Measurements from ENCODE around the gene CELF2.

The CELF2 gene

GRCh38 chr10:11215471-11215870 lies 197.8 kb downstream of the CELF2 start:
- no peak overlapping the region for H3K27ac ChIP-seq (ENCODE audit: extremely low read depth, low read depth, low read length)
- CTCF ChIA-PET: no interaction called here
- H3K4me1 ChIP-seq (ENCODE audit: control insufficient read depth, insufficient read depth, low read length): no peaks in the 10 kb centered on the region
- H3K9me3 ChIP-seq (ENCODE audit: control insufficient read depth, insufficient read depth, low read depth, low read length): no peaks in the 10 kb centered on the region
- TF ChIP-seq ZNF785 (tag by site-specific recombination; IDR thresholded peaks at IDR 0.05) (no peak), ZBTB21 (tag by site-specific recombination; IDR thresholded peaks at IDR 0.05) (no peak), HOXD13 (CRISPR knock-in tag; IDR thresholded peaks at IDR 0.05; ENCODE audit: borderline replicate concordance) (no peak), ZBTB20 (tag by site-specific recombination; IDR thresholded peaks at IDR 0.05) (no peak), ZNF449 (tag by site-specific recombination; IDR thresholded peaks at IDR 0.05) (no peak), RBAK (tag by site-specific recombination; IDR thresholded peaks at IDR 0.05) (no peak), ZNF157 (tag by site-specific recombination; IDR thresholded peaks at IDR 0.05) (no peak), ZNF239 (tag by site-specific recombination; IDR thresholded peaks at IDR 0.05) (no peak), ZXDB (tag by site-specific recombination; IDR thresholded peaks at IDR 0.05) (no peak), ZNF701 (tag by site-specific recombination; IDR thresholded peaks at IDR 0.05) (no peak), ZNF211 (tag by site-specific recombination; IDR thresholded peaks at IDR 0.05; ENCODE audit: low read depth) (no peak), WT1 (tag by site-specific recombination; IDR thresholded peaks at IDR 0.05) (no peak), ZNF530 (tag by site-specific recombination; IDR thresholded peaks at IDR 0.05; ENCODE audit: low read depth) (no peak), ZNF175 (tag by site-specific recombination; IDR thresholded peaks at IDR 0.05) (no peak), ZNF391 (tag by site-specific recombination; IDR thresholded peaks at IDR 0.05; ENCODE audit: borderline replicate concordance, low read depth) (no peak)
- H3K36me3 ChIP-seq (ENCODE audit: control insufficient read depth in 2 of 2, insufficient read depth in 1 of 2, low read length in 2 of 2): no peaks in the 10 kb centered on the region; a peak in 1 of 3 replicates
- POLR2A ChIA-PET: no interaction called here
- H3K4me3 ChIP-seq (ENCODE audit: low read depth, low read length): no peak overlapping the region

- no peaks in the 10 kb centered on the region for H3K9me3 ChIP-seq (ENCODE audit: control insufficient read depth, insufficient read depth, low read depth, low read length)
- no peaks in the 10 kb centered on the region; a peak in 1 of 3 replicates for H3K36me3 ChIP-seq (ENCODE audit: control insufficient read depth in 2 of 2, insufficient read depth in 1 of 2, low read length in 2 of 2)
- H3K27ac ChIP-seq (ENCODE audit: extremely low read depth, low read depth, low read length): no peak overlapping the region
- POLR2A ChIA-PET: no interaction called here
- TF ChIP-seq ZNF398 (tag by site-specific recombination; IDR thresholded peaks at IDR 0.05): no peak
- no peak for TF ChIP-seq ZNF518A (tag by site-specific recombination; conservative IDR thresholded peaks at IDR 0.05; ENCODE audit: low read depth)
- TF ChIP-seq ZBTB17 (tag by site-specific recombination; IDR thresholded peaks at IDR 0.05): no peak
- no peak for TF ChIP-seq ZNF362 (tag by site-specific recombination; IDR thresholded peaks at IDR 0.05)
- TF ChIP-seq ZNF530 (tag by site-specific recombination; IDR thresholded peaks at IDR 0.05; ENCODE audit: low read depth): no peak
- no peak for TF ChIP-seq ZNF513 (tag by site-specific recombination; IDR thresholded peaks at IDR 0.05)
- no peaks in the 10 kb centered on the region for H3K4me1 ChIP-seq (ENCODE audit: control insufficient read depth, insufficient read depth, low read length)
- CTCF ChIA-PET: no interaction called here
- no peak overlapping the region for H3K4me3 ChIP-seq (ENCODE audit: low read depth, low read length)
Observed at GRCh38 chr10:11217521-11217920, 199.8 kb downstream of the CELF2 start.
